ENCODE data around the gene KCNG1.
"Not testable (repeated sequence)": the region's sequence is repeated elsewhere in the genome, so short reads cannot be mapped to it uniquely, and the experiment has no call there.

KCNG1 gene

DNA sequence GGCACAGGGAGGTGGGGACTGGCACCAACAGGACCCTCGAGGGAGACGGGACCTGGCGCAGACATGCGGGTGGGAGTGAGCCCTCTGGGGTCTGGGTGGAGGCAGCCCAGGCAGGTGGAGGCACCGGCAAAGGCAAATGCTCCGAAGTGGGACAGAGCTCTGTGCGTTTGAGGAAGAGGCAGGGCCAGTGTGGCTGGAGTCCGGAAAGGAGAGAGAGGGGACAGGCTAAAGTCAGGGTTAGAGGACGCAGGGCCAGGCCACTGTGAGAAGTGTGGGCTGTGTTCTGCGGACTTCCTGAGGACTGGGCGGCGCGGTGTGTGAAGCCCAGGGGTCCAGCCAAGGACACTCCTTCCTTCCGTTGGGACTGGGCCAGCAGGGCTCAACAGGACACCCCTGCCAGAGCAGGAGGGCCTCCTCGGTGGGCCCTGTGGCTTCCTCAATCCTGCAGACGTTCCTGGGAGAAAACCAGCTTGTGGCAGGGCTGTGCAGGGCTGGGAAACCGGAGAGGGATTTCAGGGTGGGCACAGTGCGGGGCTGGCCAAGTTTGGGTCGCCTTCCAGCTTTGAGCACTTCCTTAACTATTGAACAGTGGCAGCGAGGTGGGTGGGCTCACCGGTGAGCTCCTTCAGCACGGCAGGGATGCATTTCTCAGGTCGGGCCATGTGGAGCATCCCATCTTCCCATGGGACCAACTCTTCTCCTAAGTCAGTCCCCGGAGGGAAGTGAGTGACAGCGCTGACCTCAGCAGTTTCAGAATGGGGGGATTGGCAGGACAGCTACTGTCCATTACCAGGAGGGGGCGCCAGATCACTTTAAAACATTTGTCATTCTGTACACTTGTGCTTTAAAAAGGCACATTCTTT lies 41.8 kb downstream of the KCNG1 start:
- DNase-seq: peak; percentile 49

DNA sequence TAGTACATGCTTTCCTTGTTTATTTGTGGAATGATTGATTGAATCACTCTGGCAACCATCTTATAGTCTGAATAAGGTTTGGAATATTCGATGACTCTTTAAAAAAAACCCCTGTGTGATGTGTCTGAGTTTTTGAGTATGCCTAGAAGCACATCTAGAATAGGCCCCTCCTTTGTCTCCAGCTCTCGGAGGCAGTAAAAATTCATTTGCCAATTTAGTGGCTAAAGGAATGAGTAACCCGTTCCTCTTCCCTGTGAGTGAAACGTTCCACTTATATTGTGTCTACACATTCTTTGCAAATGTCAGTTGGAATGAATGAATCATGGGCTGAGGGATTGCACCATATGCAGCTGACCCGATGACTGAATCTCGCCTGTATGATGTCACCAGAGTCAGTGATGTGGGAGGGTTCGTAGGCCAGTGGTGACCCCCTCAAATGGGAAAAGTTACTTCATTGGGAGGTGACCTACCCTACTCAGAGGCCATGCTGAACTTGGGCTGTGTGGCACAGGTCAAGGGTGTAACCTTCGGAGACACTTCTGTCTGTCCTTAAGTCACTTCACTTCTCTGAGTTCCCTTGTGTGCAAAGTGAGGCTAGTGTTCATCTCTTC lies 42.7 kb downstream of the KCNG1 start:
- DNase-seq: peak; percentile 26

DNA sequence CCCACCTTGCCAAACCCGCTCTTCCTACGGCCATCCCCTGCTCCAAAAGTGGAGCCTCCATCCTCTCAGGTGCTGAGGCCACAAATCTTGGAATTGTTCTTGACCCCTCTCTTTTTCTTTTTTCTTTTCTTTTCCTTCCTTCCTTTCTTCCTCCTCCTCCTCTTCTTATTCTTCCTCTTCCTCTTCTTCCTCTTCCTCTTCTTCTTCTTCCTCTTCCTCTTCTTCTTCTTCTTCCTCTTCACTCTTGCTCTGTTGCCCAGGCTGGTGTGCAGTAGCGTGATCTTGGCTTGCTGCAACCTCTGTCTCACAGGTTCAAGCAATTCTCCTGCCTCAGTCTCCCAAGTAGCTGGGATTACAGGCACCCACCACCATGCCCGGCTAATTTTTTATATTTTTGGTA lies 44.4 kb downstream of the KCNG1 start:
- not testable (repeated sequence) for DNase-seq

DNA sequence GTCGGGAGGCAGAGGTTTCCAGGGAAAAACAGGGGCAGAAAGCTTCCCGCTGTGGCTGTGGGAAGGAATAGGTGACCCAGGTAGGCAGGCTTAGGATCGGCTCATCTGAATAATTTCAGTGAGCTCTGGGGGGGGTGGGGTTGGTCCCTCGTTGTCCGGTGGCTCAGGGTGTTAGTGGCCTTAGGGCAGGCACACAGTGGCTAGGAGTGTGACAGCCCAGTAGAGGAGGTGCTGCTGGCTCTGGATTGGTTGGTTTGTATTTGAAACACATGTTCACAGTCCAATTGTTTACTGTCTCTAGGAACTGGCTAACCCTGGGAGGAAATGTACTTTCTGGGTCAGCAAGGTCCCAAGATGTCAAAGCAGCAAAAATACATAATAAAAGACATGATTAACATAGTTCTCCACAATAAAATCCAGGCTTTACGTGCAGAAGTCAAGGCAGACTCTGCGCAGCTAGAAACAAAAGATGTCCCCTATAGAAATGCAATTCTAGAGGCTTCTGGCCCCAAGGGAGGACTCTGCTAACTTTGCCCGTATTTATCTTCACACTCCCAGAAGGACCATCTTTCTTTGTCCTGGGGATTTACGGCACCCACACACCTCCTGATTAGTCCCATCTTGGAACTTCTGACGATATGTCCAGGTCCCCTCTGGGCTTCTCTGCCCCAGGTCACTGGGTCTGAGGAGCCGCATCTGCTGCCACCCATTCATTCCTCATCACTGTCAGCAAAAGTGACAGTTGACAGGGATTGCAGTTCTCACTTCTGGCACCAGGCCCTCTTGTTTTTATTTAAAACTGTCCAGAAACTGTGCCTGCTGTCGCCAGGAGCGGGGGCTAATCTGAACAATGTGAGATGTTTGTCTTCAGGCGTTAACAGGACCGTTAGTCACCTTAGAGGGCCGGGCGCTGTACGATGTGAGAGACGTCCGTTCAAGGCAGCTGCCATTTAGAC lies 45.6 kb downstream of the KCNG1 start:
- DNase-seq: no peak

DNA sequence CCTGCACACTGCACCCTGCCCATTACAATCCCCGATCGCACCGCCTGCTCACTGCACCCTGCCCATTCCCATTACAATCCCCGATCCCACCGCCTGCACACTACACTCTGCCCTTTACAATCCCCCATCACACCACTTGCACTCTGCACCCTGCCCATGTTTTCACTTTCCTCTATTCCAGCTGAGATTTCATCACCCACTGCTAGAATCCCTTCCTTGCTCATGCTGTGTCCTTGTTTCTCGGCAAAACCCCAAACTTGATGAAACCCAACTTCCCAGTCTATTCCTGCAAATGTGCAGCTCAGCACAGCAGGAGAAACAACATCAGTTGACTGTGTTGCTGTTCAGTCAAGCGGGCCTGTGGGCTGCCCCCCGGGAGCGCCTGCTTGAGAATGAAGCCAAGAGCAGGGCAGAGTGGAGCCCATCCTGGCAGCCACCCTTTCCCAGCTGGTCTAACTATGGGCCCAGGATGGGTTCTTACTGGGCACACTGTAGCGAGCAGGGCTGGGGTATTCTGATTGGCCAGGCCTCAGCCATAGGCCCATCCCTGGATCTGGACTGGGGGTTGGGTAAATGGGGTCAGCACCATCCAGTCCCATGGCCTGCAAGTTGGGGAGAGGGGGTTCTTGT lies 47.1 kb downstream of the KCNG1 start:
- no peak for DNase-seq

DNA sequence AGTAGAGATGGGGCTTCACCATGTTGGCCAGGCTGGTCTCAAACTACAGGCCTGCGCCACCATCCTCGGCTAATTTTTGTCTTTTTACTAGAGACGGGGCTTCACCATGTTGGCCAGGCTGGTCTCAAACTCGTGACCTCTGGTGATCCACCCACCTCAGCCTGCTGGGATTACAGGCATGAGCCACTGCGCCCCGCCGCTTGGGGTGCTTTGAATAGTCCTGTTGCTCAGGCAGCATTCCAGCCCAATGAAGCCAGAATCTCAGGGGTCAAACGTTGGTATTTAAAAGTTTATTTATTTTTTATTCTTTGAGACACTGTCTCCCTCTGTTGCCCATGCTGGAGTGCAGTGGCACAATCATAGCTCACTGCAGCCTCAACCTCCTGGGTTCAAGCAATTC lies 53.0 kb downstream of the KCNG1 start:
- no peak for DNase-seq

DNA sequence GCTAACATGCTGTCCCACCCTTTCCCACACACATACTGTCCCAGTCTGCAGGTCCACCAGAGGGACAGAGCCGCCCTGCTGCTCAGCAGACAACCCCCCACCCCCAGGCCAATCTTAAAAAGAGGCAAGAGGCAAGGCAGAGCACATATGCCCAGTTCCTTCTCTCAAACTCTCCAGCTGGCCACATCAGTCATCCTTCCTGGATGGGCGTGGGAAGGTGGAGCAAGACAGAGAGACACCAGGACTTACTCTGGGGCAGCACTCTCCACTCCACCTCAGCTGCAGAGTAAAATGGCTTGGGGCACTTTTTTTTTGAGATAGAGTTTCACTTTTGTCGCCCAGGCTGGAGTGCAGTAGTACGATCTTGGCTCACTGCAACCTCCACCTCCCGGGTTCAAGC lies 53.5 kb downstream of the KCNG1 start:
- no peak for DNase-seq

DNA sequence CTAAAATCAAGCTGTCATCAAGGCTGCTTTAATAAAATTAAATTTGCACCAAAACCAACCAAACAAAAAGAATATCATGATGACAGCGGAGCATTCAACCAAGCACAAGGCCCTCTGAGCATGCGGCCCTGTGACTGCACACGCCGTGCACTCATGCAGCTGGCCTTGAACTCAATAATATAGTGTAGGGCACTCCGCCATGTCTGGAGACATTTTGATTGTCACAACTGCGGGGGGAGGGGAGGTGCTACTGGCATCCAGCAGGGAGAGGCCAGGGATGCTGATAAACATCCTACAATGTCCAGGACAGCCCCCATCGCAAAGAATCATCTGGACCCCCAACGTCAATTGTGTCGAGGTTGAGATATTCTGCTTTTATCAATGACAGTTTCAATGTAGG lies 54.6 kb downstream of the KCNG1 start:
- DNase-seq: no peak

DNA sequence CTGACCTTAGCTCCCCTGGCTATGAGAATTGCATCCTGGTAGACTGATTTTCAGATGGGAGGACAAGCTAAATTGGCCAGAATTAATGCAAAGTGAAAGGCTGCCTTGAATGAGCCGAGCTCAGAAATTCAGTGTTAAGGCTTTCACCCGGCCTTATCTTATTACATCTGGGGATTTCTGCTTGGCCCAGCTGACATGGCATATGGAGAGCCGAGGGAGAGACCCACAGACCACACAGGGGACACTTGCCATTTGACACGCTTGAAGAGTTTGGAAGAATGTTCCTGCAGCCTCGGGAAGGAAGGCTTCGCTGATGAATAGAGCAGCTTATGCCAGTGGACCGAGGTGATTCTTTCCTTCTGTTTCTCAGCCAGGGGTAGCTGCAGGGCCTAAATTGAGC lies 55.3 kb downstream of the KCNG1 start:
- DNase-seq: no peak

DNA sequence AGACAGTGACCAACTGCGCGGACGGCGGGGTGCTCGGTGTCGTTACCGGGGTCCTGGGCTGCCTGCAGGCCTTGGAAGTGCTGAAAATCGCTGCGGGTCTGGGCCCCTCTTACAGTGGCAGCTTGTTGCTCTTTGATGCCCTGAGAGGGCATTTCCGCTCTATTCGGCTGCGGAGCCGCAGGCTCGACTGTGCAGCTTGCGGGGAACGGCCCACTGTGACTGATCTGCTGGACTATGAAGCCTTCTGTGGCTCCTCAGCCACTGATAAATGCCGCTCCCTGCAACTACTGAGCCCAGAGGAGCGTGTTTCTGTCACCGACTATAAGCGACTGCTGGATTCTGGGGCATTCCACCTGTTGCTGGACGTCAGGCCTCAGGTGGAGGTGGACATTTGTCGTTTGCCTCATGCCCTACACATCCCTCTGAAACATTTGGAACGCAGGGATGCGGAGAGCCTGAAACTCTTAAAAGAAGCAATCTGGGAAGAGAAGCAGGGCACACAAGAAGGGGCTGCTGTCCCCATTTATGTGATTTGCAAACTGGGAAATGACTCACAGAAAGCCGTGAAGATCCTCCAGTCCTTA lies 63.3 kb downstream of the KCNG1 start:
- no peak for DNase-seq

DNA sequence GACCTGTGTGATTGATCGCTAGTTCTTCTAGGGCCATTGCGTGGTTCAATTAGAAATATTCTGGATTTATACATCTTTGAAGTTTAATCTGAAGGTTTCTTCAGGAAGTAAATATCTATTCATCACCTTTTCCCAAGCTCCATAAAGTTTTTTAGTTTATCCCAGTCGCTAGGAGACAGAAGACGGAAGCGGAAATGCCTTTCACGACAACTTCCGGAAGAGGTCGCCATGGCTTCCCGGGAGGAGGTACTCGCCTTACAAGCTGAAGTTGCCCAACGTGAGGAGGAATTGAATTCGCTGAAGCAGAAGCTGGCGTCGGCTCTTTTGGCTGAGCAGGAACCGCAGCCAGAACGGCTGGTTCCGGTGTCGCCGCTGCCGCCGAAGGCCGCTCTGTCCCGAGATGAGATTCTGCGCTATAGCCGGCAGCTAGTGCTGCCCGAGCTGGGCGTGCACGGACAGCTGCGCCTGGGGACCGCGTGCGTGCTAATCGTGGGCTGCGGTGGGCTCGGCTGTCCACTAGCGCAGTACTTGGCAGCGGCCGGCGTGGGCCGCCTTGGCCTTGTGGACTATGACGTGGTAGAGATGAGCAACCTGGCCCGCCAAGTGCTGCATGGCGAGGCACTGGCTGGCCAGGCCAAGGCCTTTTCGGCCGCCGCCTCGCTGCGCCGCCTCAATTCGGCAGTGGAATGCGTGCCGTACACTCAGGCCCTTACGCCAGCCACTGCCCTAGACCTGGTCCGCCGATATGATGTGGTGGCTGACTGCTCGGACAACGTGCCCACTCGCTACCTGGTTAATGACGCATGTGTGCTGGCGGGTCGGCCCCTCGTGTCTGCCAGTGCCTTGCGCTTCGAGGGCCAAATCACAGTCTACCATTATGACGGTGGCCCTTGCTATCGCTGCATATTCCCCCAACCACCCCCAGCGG lies 64.0 kb downstream of the KCNG1 start, which contains the start of gene MOCS3:
TSS of gene MOCS3 (plus strand) at position 204 of the 928 bp plus-strand sequence. CDS start at position 229, 25 bp downstream.
- peak; percentile 88 for DNase-seq

DNA sequence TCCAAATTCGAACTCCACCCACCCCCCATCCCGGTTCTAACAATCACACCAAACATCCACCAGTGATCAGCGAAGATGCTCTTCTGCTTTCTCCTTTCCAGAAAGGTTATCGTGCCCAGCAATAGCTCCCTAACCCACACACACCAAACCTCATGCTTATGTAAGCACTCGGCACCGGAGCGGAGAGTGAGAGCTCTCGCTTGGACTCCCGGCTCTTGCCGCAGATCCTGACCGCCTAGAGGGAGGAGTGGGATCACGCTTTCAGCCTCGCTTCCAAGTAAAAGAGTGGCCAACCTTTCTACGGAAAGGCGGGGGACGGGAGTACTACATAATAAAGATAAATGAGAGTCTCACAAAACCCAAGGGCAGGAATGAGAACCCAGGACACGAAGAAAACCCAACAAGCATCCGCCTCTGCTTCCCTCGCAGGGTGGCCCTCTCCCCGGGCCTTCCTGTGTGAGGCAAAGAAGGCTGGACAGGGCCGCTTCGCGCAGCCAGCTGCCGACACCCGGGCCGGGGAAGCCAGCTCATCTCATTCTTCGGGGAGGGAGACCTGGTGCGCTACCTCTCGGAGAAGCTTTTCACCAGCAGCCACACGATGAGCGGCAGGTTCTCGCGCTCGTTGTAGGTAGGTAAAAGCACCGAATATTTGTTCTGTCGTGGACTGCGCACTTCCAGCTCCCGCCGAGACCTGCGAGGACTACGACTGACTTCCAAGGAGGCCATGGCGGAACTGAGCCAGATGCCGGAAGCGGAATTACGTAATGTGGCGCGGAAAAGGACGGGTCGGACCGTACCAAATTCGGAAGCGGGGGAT lies 64.9 kb downstream of the KCNG1 start, which contains the start of gene DPM1:
TSS of gene DPM1 (minus strand) at position 735 of the 817 bp plus-strand sequence. CDS start at position 726, 9 bp downstream.
- DNase-seq: peak; percentile 84

DNA sequence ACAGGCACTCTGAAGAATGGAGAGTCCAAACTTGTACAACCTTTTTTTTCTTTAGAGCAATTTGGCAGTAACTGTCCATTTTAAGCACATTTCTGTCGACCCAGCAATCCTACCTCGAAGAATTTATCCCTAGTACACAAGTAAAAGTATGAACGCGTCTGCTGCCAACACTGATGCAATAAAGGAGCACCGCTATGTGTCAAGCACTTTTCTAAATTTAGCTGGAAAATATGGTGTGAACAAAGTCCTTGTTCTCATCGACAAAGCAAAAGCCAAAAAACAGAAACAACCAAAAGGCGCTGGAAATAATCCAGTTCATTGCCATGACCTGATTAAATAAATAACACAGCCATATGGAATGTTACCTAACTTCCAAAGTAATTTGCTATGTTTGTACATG lies 65.6 kb downstream of the KCNG1 start:
- no peak for DNase-seq

DNA sequence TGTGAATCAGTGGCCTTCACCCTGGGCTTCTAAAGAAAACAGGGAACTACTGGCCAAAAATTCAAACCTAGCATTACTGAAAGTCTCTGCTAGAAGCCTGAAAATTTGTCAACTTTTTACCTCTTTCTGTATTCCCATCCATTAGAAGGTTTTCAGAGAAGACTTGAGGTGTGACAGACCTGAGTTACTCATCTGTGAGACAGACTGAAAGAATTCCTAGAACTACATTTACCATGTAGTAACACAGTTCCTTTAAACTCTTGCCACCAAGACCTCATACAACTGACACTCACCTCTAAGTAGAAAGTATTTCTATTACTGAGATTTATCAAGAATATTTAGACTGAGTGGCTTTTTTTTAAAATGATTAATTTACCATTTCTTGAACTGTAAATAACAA lies 69.1 kb downstream of the KCNG1 start:
- no peak for DNase-seq
